Measurements from ENCODE around the gene C14orf132.

The C14orf132 gene

DNA sequence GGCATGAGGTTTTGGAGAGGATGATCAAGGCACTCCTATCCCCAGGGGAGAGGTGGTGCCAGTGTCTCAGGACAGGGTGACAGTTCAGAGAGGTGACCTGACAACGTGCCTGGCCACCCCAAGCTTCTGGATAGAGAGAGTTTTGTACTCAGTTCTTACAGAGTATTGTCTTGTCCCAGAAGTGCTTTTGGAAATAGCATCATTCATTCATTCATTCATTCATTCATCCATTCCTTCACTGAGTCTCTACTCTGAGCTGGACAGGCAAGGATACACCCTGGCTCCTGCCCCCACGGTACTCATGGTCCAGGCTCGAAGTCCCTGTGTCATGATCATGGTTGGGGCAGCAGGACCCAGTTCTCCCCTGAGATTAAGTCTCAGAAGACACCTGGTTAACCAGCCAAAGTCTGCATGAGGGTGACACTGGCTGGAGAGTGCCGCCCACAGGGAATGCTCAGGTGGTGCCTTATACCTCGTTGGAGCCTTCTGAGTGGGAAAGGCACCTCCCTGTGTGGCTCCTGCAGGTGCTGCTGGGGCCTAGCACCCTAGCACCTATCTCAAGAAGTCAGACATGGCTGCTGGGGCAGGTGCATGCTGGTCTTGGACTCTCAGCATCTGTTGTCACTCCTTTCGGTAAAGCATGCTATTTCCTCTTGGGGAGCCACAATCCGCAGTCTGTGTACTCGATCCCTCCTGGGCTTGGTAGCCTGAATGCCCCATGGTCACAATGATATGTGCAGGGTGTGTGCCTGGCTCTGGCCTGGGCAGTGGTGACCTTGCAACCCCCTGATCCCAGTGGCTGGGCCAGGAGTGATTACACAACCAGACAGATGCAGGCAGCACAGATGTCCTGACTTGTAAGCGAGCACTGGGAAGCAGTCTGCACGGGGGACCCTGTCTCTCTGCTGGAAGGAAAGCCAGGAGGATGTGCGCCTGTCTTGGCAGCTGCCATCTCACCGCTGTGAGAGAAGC lies 57.8 kb downstream of the C14orf132 start:
- no peaks in the 10 kb centered on the region for H3K36me3 ChIP-seq (replicated peaks)
- no peak overlapping the region for H3K4me3 ChIP-seq (ENCODE audit: low read depth, low read length)
- TF ChIP-seq, protein P1, sequence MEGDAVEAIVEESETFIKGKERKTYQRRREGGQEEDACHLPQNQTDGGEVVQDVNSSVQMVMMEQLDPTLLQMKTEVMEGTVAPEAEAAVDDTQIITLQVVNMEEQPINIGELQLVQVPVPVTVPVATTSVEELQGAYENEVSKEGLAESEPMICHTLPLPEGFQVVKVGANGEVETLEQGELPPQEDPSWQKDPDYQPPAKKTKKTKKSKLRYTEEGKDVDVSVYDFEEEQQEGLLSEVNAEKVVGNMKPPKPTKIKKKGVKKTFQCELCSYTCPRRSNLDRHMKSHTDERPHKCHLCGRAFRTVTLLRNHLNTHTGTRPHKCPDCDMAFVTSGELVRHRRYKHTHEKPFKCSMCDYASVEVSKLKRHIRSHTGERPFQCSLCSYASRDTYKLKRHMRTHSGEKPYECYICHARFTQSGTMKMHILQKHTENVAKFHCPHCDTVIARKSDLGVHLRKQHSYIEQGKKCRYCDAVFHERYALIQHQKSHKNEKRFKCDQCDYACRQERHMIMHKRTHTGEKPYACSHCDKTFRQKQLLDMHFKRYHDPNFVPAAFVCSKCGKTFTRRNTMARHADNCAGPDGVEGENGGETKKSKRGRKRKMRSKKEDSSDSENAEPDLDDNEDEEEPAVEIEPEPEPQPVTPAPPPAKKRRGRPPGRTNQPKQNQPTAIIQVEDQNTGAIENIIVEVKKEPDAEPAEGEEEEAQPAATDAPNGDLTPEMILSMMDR (IDR thresholded peaks at IDR 0.05; ENCODE audit: low read depth, low read length, missing control alignments), result no peak
- no peak for DNase-seq
- H3K27me3 ChIP-seq (replicated peaks), result no peaks in the 10 kb centered on the region
- in situ Hi-C loops (cut with HindIII; ENCODE audit: low pct_ligation_motif_present, low sequenced_read_pairs), result no loop called here
- no peak overlapping the region for H3K27ac ChIP-seq

DNA sequence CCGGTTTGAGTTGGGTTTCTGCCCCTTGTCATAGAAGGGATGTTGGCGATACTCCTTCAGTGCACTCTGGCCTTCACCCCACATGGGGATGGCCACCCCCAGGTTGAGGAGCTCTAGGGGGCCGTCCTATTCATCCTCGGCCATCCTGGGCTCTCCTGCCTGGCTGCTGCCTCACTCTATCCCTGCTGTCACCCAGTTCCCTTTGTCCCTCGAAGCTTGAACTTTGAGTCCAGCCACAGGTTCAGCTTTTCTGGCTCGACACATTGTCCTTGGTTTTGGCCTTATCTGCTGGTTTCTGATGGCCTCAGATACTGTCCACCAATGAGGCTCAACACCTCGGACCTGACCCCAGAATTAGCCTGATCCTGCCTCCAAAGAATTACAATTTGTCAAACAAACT lies 58.6 kb downstream of the C14orf132 start:
- in situ Hi-C loops (cut with HindIII; ENCODE audit: low pct_ligation_motif_present, low sequenced_read_pairs), result no loop called here
- DNase-seq, result no peak
- no peak overlapping the region for H3K4me3 ChIP-seq (ENCODE audit: low read depth, low read length)
- no peak overlapping the region for H3K27ac ChIP-seq
- no peaks in the 10 kb centered on the region for H3K27me3 ChIP-seq (replicated peaks)
- TF ChIP-seq, protein P1 (IDR thresholded peaks at IDR 0.05; ENCODE audit: low read depth, low read length, missing control alignments), result no peak
- H3K36me3 ChIP-seq (replicated peaks), result no peaks in the 10 kb centered on the region

DNA sequence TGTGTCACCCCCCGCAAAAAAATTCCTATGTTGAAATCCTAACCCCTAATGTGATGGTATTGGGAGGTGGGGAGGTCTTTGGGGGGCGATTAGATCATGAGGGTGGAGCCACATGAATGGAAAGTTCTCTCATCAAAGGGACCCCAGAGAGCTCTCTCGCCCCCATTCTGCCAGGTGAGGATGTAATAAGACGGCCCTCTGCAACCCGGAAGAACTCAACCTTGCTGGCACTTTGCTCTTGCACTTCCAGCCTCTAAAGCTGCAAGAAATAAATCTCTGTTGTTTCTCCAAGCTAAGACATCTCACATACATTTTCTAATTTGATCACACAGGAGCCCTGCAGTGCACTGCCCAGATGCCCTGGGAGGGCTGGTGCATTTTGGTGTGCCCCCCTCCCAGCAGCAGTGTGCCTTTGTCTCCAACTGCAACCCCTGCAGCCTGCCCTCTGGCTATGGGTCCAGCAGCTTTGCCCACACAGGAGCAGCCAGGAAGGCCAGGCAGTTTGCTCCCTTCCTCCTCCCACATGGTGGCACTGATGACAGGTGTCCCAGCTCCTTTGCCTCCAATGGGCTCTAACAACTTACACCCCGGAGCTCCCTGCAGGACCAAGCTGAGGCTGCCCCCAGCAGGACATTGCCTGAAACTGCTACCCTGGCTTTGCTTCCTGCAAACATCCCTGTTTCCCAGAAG lies 59.3 kb downstream of the C14orf132 start:
- no peak overlapping the region for H3K27ac ChIP-seq
- no peak for DNase-seq
- no peaks in the 10 kb centered on the region for H3K36me3 ChIP-seq (replicated peaks)
- H3K4me3 ChIP-seq (ENCODE audit: low read depth, low read length), result no peak overlapping the region
- in situ Hi-C loops (cut with HindIII; ENCODE audit: low pct_ligation_motif_present, low sequenced_read_pairs), result no loop called here
- TF ChIP-seq, protein P1 (IDR thresholded peaks at IDR 0.05; ENCODE audit: low read depth, low read length, missing control alignments), result peak; percentile 86
- H3K27me3 ChIP-seq (replicated peaks), result no peaks in the 10 kb centered on the region

DNA sequence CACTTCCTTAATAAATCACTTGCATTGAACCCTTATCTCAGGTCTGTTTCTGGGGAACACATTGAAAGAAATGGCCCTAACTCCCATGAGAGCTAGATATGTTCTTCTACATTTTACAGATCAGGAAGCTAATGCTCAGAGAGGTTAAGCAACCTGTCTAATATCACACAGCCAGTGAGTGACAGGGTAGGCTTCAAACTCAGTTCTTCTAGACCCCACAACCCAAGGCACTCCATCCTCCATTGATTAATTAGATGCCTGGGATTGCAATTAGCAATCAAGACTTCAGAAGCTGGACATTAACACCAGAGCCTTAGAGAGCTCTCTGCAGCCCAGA lies 59.8 kb downstream of the C14orf132 start:
- Histone ChIP-seq H3K4me3 (ENCODE audit: low read depth, low read length) (no peak overlapping the region), H3K27ac (no peak overlapping the region), H3K27me3 (replicated peaks) (no peaks in the 10 kb centered on the region), H3K36me3 (replicated peaks) (no peaks in the 10 kb centered on the region)
- in situ Hi-C loops (cut with HindIII; ENCODE audit: low pct_ligation_motif_present, low sequenced_read_pairs), result no loop called here
- TF ChIP-seq, protein P1 (IDR thresholded peaks at IDR 0.05; ENCODE audit: low read depth, low read length, missing control alignments), result no peak
- DNase-seq, result no peak

DNA sequence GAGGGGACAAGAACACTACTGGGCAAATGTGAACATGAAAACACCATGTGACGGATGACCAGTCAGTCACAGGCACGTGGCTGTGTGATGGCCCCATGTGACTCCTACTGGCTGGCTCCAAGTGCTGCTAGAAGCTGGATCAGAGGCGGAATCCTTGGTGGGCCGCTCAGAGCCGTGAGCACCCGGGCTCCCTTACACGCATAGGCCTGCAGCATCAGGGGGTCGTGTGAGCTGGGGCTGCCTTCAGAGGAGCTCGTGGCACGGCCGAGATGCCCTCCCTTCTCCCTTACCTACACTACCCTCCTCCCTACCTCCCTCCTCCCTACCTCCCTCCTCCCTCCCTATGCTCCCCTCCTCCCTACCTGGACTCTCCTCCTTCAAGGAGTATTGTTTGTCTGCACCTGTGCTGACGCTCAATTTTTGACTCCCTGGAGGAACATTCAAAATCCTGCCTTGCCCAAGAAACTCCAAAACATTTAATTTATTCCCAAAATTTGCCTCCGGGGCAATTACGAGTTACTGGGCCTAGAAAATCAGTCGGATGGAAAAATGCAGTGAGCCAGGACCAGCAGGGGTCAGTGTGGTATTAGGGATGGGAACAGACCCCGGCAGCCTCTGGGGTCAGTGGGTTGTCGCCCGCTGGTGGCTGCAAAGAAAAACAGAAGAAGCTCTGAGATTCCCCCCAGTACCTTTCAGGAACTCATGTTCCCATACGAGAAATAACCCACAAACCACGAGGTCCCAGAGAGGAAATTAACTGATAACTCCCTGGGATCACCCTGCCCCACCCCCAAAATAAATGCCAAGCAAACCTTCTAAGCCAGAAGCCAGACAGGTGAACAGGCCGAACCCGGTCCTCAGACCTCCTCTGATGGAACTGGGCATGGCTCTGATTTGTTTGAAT lies 61.3 kb downstream of the C14orf132 start:
- DNase-seq, result peak; percentile 64
- no peak overlapping the region for H3K27ac ChIP-seq
- TF ChIP-seq, protein P1 (IDR thresholded peaks at IDR 0.05; ENCODE audit: low read depth, low read length, missing control alignments), result peak; percentile 85
- no peaks in the 10 kb centered on the region for H3K27me3 ChIP-seq (replicated peaks)
- in situ Hi-C loops (cut with HindIII; ENCODE audit: low pct_ligation_motif_present, low sequenced_read_pairs), result no loop called here
- H3K4me3 ChIP-seq (ENCODE audit: low read depth, low read length), result no peak overlapping the region
- no peaks in the 10 kb centered on the region for H3K36me3 ChIP-seq (replicated peaks)
